GM18517 (cell line): ENCODE data around the gene RPL36A.

Experiments
- ATAC-seq: cut with Tn5 transposase; IDR thresholded peaks from one replicate; pipeline ENCODE4 v1.9.1; 2021; ENCODE audit warnings: mild to moderate bottlenecking, moderate library complexity; ENCODE audit not compliant: unreplicated experiment

RPL36A gene

GRCh38 chrX:101390664-101391525 is at the start of gene RPL36A:
TSS of gene RPL36A (plus strand) at chrX:101391011. CDS start at chrX:101391044, 33 bp downstream.
- ATAC-seq: peak; percentile 67

GRCh38 chrX:101347859-101348451 is 42.9 kb upstream of the RPL36A start:
- ATAC-seq: peak; percentile 5

- peak; percentile 95 for ATAC-seq
Measured at GRCh38 chrX:101348452-101349192, 42.2 kb upstream of the RPL36A start, which contains the start of gene TIMM8A. TSS of gene TIMM8A (minus strand) at chrX:101348742. CDS start at chrX:101348664, 78 bp downstream.

DNA sequence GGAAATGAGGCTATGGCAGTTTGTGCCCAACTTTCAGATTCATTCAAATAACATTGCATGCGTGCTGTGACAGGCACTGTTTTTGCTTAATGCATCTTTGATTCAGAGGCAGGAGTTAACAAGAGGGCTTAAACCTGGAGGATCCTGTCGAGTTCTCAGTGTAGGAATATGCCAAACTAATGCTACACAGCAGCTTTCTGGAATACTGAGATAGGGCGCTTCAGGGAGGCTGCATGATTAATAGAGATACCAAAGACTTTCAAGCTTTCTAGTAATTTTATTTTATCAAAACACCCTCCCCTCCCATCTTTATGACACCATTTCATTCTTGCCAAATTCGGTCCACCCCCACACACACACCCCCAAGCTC is 41.6 kb upstream of the RPL36A start:
- ATAC-seq: no peak

DNA sequence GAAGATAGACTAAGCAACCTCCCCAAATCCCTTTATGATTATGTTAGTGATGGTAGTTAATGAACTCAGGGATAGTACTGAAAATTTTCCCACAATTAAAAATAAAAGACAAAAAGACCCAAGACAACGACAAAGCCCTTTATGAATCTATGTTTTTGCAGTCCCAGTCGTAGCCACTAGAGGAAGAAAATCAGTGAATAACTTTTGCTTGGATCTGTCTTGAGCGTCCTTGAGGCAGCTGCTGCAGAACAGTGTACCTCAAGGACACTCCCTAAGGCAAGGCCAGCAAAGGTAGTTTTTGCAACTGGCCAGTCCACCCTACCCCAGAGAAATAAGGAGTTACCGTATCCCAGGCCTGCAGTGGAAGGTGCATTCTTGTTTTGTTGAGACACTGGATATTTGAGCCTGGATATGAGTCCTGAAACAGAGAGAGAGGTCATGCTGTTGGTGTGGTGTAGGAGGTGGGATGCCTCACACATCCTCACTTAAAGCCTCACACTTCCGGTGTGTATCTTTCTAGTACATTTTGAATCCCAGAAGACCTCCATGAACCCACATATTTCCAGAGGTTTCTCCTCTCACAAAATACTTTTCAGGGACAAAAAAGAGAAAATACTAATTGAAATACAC is 33.5 kb upstream of the RPL36A start:
- ATAC-seq: no peak

DNA sequence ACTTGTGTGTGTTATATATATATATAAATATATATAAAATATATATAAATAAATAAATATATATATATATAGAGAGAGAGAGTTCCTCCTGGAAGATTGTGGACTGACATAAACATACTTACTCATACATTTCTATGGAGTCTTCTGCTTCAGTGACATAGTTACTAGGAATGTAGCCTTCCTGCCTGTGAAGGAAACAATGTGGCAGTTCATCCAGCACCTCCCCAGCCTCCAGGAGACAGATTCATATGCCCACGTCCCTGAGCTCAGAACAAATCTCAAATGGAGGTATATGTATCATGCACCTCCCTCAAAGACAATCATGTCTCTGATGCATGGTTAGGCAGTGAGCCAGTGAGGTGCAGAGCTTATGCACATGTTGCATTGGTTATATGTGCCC is 30.8 kb upstream of the RPL36A start:
- ATAC-seq: no peak

DNA sequence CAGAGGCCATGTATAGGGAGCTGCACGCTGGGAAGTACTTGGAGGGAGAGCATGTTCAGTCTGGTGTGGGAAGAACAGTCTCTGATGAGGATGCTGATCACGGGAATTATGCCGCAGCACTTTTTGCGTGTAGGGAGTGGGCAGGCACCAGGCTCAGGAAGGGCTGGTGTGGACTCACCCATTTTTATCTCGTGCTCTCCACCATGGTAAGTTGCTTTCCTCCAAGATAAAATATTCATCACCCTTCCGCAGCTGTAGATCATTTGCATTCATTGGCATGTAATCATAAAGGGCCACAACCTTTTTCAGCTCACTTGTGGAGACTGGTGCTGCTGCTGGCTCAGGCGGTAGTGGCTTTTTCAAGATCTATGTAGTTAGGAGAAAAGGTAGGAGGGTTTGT is 30.4 kb upstream of the RPL36A start:
- no peak for ATAC-seq

- ATAC-seq: no peak
Measured at GRCh38 chrX:101362116-101362515, 28.7 kb upstream of the RPL36A start.

DNA sequence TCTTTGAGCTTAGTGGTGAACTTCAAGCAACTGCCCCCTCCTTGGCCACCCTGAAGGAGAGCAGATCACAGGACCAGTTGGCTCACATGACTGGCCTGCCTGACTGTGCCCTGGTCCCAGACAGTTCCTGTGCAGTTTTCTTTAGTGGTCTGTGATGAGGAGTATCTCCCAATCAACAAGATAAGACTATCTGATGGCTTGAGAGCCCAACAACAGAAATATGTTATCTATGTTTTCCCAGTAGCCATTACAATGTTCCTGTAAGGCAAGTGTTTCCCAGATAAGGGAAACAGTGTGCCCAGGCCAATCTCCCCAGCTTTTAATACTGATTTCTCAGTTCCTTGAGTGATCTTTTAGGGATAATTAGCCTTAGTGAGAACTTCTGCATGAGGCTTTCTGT is 28.1 kb upstream of the RPL36A start:
- ATAC-seq: no peak

GRCh38 chrX:101365301-101365795 is 25.5 kb upstream of the RPL36A start:
- no peak for ATAC-seq

- no peak for ATAC-seq
Measured at GRCh38 chrX:101368800-101369199, 22.0 kb upstream of the RPL36A start.

DNA sequence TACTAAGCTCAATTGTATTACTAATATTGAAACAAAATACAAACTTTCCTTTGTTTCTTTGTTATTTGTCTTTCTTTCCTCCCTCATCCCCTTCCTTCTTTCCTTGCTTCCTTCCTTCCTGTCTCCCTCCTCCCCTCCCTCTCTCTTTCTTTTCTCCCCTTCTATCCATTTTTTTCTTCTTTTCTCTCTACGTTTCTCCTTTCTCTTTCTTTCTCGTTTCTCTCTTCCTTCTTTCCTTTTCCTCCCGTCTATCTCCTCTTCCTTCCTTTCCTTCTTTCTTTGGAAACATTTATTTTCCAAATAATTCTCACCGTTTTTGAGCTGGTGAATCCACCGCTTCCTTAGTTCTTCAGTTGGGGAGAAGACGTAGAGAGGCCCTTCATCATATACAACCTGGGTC is 21.1 kb upstream of the RPL36A start:
- no peak for ATAC-seq

- ATAC-seq: peak; percentile 68
Measured at GRCh38 chrX:101370888-101371504, 19.8 kb upstream of the RPL36A start.

DNA sequence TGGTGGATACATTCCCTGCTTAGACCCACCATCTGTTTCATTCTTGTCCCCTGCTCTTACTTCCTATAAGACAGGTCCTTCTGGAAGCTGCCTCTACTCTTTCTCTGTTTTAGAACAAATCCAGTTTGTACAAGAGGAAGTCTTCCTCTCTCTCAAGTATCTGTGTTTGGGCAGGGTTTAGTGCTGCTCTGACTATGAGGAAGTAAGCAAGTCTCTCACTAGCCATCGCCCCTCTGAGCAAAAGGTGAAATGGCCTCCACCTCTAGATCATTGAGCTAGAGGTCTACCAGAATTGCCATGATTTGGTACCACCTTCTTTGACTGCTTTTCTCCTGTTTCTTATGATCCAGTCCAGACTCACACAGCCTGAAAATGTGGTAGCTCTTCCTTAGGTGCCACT is 13.3 kb upstream of the RPL36A start:
- no peak for ATAC-seq

DNA sequence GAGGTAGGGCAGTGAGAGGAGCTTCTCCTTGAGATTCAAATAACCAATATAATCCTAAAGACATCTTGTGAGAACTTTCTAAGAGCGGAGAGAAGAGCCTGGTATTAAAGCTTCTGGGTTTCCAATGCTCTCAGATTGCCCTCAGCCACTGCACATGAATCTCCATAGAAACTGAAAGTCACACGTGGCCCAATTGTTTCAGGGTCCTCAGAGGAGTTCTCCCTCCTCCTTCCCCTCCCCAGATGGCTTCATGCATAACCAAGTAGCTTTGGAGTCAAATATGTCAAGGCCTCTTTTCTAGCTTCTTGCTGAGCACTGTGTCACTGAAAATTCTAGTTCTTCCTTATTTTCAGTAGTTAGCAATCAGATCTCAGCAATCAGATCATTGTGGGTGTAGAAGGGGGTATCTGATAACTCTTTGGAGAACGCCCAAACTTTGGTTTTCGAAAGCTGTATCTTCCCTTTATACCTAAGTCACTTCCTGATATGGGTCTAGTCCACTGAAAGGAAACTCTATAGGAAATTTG is 7.1 kb upstream of the RPL36A start:
- peak; percentile 75 for ATAC-seq

GRCh38 chrX:101385026-101385684 is 5.7 kb upstream of the RPL36A start:
- peak; percentile 4 for ATAC-seq

DNA sequence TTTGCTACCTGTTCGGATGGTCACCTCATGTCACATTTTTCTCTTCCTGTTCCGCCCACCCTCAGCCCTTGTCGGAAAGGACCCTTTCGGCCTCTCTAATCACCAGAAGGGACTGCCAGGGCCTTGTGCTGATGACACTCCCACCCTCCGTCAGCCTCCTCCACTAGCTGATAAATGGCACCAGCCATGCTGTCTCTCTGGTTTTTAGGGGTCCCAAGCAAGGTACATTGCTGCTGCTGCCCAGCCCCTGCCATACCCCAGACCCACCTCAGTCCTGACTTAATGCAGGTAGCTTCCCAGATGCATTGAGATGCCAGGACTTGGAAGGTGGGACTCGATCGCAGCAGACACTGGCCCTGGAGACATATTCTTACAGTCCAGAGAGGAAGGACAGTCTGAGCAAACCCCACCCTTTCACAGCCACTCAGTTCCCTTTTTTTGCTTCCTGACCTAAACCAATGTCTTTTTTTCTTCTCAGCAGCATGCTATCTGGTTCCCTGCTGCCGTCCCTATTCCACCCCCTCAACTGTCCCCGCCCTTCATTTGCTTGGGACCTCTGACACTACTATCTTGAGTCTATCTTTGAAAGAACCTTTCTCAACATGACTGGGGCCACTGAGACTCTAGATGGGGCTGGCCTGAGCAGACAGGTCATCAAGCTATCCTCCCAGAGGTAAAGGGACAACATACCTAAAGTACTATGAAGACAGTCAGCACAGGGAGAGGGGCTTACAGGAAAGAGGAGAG is 4.8 kb upstream of the RPL36A start, which contains the start of gene BTK:
TSS of gene BTK (minus strand) at position 397 of the 747 bp plus-strand sequence. CDS start 10,907 bp downstream, outside the sequence.
- peak; percentile 77 for ATAC-seq

- no peak for ATAC-seq
Measured at GRCh38 chrX:101386542-101386885, 4.3 kb upstream of the RPL36A start.

DNA sequence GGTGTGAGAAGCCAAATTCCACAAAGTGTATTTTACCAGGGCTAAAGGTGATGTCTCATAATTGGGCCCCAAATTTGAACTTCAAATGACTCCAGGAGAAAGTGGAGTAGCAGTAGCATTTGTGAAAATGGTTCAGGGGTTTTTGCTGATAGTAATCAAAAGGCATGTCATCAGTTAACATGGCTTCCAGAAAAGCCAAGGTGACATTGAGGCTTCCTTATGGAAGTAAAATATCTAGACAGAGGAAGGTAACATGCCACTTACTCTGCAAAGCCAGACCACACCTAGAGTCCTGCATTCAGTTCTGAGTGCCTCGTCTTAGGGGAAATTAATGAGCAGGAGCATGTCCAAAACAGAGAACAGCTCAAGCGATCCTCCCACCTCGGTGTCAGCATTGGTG is 2.2 kb upstream of the RPL36A start:
- no peak for ATAC-seq
